H9 (cell line): ENCODE data around the gene ENTREP3. TPM values are rescaled to one million over a fixed set of nuclear protein-coding genes. Genes with fewer than 3 reads are reported as not detected.

Experiments used
- DNase-seq: peaks from one replicate; pipeline ENCODE4 v3.0.0-alpha.2; 2017
- H2AFZ ChIP-seq: one replicate; pipeline ENCODE4 v1.6.1; 2013; ENCODE audit warnings: mild to moderate bottlenecking, low read length, control low read depth, moderate library complexity
- H2AK5ac ChIP-seq: 2 replicates; pipeline ENCODE4 v1.6.1; 2013; ENCODE audit warnings: low read length, control low read depth, mixed read lengths; ENCODE audit not compliant: insufficient read length
- H2BK120ac ChIP-seq: one replicate; pipeline ENCODE4 v1.6.1; 2013; ENCODE audit warnings: low read depth, mild to moderate bottlenecking, low read length, control low read depth, inconsistent platforms; ENCODE audit not compliant: poor library complexity, severe bottlenecking
- H2BK12ac ChIP-seq: 2 replicates; pipeline ENCODE4 v1.6.1; 2013; ENCODE audit warnings: low read length, control low read depth, mixed read lengths, low read depth; ENCODE audit not compliant: insufficient read length
- H2BK15ac ChIP-seq: 2 replicates; pipeline ENCODE4 v1.6.1; 2013; ENCODE audit warnings: low read depth, low read length, control low read depth
- H2BK20ac ChIP-seq: one replicate; pipeline ENCODE4 v1.6.1; 2013; ENCODE audit warnings: low read depth, mild to moderate bottlenecking, low read length, control low read depth, inconsistent platforms; ENCODE audit not compliant: poor library complexity, severe bottlenecking
- H2BK5ac ChIP-seq: 2 replicates; pipeline ENCODE4 v1.6.1; 2013; ENCODE audit warnings: low read length, control low read depth, mixed read lengths; ENCODE audit not compliant: insufficient read length
- H3K14ac ChIP-seq: 2 replicates; pipeline ENCODE4 v1.6.1; 2013; ENCODE audit warnings: low read length, control low read depth; ENCODE audit not compliant: insufficient read depth
- H3K18ac ChIP-seq: 2 replicates; pipeline ENCODE4 v1.6.1; 2013; ENCODE audit warnings: low read depth, mild to moderate bottlenecking, mixed read lengths, low read length, control low read depth; ENCODE audit not compliant: insufficient read length
- H3K23ac ChIP-seq: 2 replicates; pipeline ENCODE4 v1.6.1; 2013; ENCODE audit warnings: low read length, control low read depth, mixed read lengths, low read depth; ENCODE audit not compliant: insufficient read length
- H3K23me2 ChIP-seq: 2 replicates; pipeline ENCODE4 v1.6.1; 2013; ENCODE audit warnings: low read depth, mild to moderate bottlenecking, mixed read lengths, low read length, control low read depth; ENCODE audit not compliant: insufficient read length, poor library complexity, severe bottlenecking
- H3K27ac ChIP-seq: 2 replicates; pipeline ENCODE4 v1.5.1; 2013; ENCODE audit warnings: low read length, control low read depth, mixed read lengths, low read depth; ENCODE audit not compliant: insufficient read length
- H3K27me3 ChIP-seq: 2 replicates; pipeline ENCODE4 v1.6.1; 2013; ENCODE audit warnings: low read length, control low read depth, inconsistent platforms; ENCODE audit not compliant: insufficient read depth
- H3K4ac ChIP-seq: 2 replicates; pipeline ENCODE4 v1.6.1; 2013; ENCODE audit warnings: low read depth, mild to moderate bottlenecking, control low read depth, inconsistent platforms, low read length, moderate library complexity
- H3K4me1 ChIP-seq: 2 replicates; pipeline ENCODE4 v1.6.1; 2013; ENCODE audit warnings: low read length, control low read depth, inconsistent platforms; ENCODE audit not compliant: insufficient read depth
- H3K4me2 ChIP-seq: 2 replicates; pipeline ENCODE4 v1.6.1; 2013; ENCODE audit warnings: low read length, control low read depth, mixed read lengths; ENCODE audit not compliant: insufficient read length, insufficient read depth
- H3K56ac ChIP-seq: 2 replicates; pipeline ENCODE4 v1.6.1; 2013; ENCODE audit warnings: low read depth, mild to moderate bottlenecking, mixed read lengths, low read length, control low read depth; ENCODE audit not compliant: insufficient read length
- H3K79me1 ChIP-seq: 2 replicates; pipeline ENCODE4 v1.6.1; 2013; ENCODE audit warnings: low read depth, mild to moderate bottlenecking, moderate library complexity, low read length, control low read depth, inconsistent platforms; ENCODE audit not compliant: insufficient read depth, poor library complexity, severe bottlenecking
- H3K79me2 ChIP-seq: 2 replicates; pipeline ENCODE4 v1.6.1; 2013; ENCODE audit warnings: low read length, control low read depth, inconsistent platforms; ENCODE audit not compliant: insufficient read depth
- H3K9ac ChIP-seq: 2 replicates; pipeline ENCODE4 v1.6.1; 2013; ENCODE audit warnings: low read length, control low read depth, mixed read lengths; ENCODE audit not compliant: insufficient read length; ENCODE audit errors: extremely low read depth
- H3K9me3 ChIP-seq: one replicate; pipeline ENCODE4 v1.6.1; 2013; ENCODE audit warnings: low read depth, low read length, inconsistent platforms; ENCODE audit not compliant: control insufficient read depth
- H3T11ph ChIP-seq: one replicate; pipeline ENCODE4 v1.6.1; 2013; ENCODE audit warnings: mild to moderate bottlenecking, low read length, control low read depth, inconsistent platforms
- H4K20me1 ChIP-seq: one replicate; pipeline ENCODE4 v1.6.1; 2013; ENCODE audit not compliant: control insufficient read depth, insufficient read length, insufficient read depth
- H4K5ac ChIP-seq: 2 replicates; pipeline ENCODE4 v1.6.1; 2013; ENCODE audit warnings: low read depth, mild to moderate bottlenecking, mixed read lengths, low read length, control low read depth; ENCODE audit not compliant: insufficient read length
- H4K8ac ChIP-seq: replicated peaks from 2 replicates; pipeline ENCODE4 v1.6.1; 2013; ENCODE audit warnings: low read length, control low read depth, mixed read lengths, low read depth; ENCODE audit not compliant: insufficient read length
- H4K91ac ChIP-seq: 2 replicates; pipeline ENCODE4 v1.6.1; 2013; ENCODE audit warnings: low read depth, mild to moderate bottlenecking, moderate library complexity, mixed read lengths, low read length, control low read depth; ENCODE audit not compliant: insufficient read length
- H3K27ac Mint-ChIP-seq, 3 experiments: 2 replicates in 2 of 3; 3 replicates in 1 of 3; pipeline ENCODE4 v1.8.0; 2020 to 2021; ENCODE audit warnings: mixed read lengths in 3 of 3, mild to moderate bottlenecking in 1 of 3, moderate library complexity in 1 of 3
- H3K27me3 Mint-ChIP-seq: 2 replicates; pipeline ENCODE4 v1.8.0; 2021; ENCODE audit warnings: low read depth, mild to moderate bottlenecking, moderate library complexity, mixed read lengths
- H3K36me3 Mint-ChIP-seq, 3 experiments: 2 replicates in 2 of 3; 3 replicates in 1 of 3; pipeline ENCODE4 v1.8.0; 2020 to 2021; ENCODE audit warnings: low read depth in 3 of 3, mixed read lengths in 3 of 3; ENCODE audit not compliant: insufficient read depth in 1 of 3
- H3K4me1 Mint-ChIP-seq, 2 experiments: 2 replicates each; pipeline ENCODE4 v1.8.0; 2020; ENCODE audit warnings: mixed read lengths in 2 of 2
- H3K4me3 Mint-ChIP-seq, 2 experiments: 2 replicates in 1 of 2; 3 replicates in 1 of 2; pipeline ENCODE4 v1.8.0; 2020 to 2021; ENCODE audit warnings: mild to moderate bottlenecking in 2 of 2, mixed read lengths in 2 of 2, moderate library complexity in 1 of 2
- H3K9me3 Mint-ChIP-seq, 2 experiments: 2 replicates in 1 of 2; 3 replicates in 1 of 2; pipeline ENCODE4 v1.8.0; 2020; ENCODE audit warnings: mild to moderate bottlenecking in 2 of 2, mixed read lengths in 2 of 2, moderate library complexity in 1 of 2
- WGBS: extraction: QIAGEN DNeasy Blood & Tissue Kit; methylation state at CpG from one replicate; pipeline ENCODE4 v1.1.7; 2013; ENCODE audit warnings: missing lambda C conversion rate, low lambda C conversion rate, mixed read lengths; ENCODE audit not compliant: insufficient read length; ENCODE audit errors: extremely low coverage; 5-methylcytosine and 5-hydroxymethylcytosine counted together
- total RNA-seq: library from RNA; stranded (reverse); gene quantifications from 2 replicates; pipeline ENCODE4 v1.2.1, GENCODE V29; 2021
- TF ChIP-seq, protein P1 (sequence below): fragments of 200-600 bp; sonication (generic); conservative IDR thresholded peaks from 3 replicates; pipeline ENCODE4 v1.8.0; 2021; ENCODE audit warnings: antibody characterized with exemption, mild to moderate bottlenecking

The ENTREP3 gene
- total RNA-seq, 1 experiment from 2014 or later: 41.0 TPM

DNA sequence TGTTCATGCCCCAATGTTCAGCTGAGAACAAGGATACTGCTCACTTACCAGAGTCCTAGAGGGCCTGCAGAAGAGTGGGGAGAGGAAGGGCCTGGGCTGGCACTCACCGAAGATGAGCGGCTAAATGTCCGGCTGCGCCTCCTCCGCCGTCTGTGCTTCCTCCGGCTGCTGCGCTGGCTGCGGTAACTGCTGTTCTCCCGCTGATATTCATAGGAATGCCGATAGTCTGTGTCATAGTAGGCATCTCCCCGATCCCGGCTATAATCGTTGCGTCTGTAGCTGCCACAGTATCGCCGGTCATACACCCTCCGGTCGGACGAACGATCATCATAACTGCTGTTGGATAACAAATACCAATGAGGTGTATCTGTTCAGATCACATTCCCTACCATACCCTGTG, 14.1 kb upstream of the ENTREP3 start:
- H3K14ac ChIP-seq: no peak overlapping the region
- Mint-ChIP-seq H3K4me3 (no peak overlapping the region), H3K9me3 (0 out of 5 replicates have a peak, but pooled peaks cover 0 to 3% of the 10 kb centered on the region in 2 experiments), H3K4me1 (peaks cover 7 to 19% of the 10 kb centered on the region in 2 experiments), H3K27me3 (no peaks in the 10 kb centered on the region), H3K36me3 (peaks cover 64 to 83% (median 79%) of the 10 kb centered on the region in 3 experiments; a peak in 6 of 7 replicates), H3K27ac (no peak overlapping the region)
- no peak overlapping the region for H3T11ph ChIP-seq
- no peak overlapping the region for H4K91ac ChIP-seq
- H2AK5ac ChIP-seq: no peak overlapping the region
- H3K23me2 ChIP-seq: peaks cover 8% of the 10 kb centered on the region
- no peak overlapping the region for H2AFZ ChIP-seq
- no peak overlapping the region for H3K18ac ChIP-seq
- H4K5ac ChIP-seq: no peak overlapping the region
- no CpG with 5 or more reads among the region's 21 CpGs for WGBS
- TF ChIP-seq, protein P1, sequence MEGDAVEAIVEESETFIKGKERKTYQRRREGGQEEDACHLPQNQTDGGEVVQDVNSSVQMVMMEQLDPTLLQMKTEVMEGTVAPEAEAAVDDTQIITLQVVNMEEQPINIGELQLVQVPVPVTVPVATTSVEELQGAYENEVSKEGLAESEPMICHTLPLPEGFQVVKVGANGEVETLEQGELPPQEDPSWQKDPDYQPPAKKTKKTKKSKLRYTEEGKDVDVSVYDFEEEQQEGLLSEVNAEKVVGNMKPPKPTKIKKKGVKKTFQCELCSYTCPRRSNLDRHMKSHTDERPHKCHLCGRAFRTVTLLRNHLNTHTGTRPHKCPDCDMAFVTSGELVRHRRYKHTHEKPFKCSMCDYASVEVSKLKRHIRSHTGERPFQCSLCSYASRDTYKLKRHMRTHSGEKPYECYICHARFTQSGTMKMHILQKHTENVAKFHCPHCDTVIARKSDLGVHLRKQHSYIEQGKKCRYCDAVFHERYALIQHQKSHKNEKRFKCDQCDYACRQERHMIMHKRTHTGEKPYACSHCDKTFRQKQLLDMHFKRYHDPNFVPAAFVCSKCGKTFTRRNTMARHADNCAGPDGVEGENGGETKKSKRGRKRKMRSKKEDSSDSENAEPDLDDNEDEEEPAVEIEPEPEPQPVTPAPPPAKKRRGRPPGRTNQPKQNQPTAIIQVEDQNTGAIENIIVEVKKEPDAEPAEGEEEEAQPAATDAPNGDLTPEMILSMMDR: no peak
- H3K56ac ChIP-seq: no peak overlapping the region
- H3K4me1 ChIP-seq: peaks cover 4% of the 10 kb centered on the region
- H3K79me1 ChIP-seq: peaks cover 4% of the 10 kb centered on the region
- H4K20me1 ChIP-seq: no peaks in the 10 kb centered on the region
- H3K9me3 ChIP-seq: no peaks in the 10 kb centered on the region
- DNase-seq: no peak
- no peak overlapping the region for H2BK120ac ChIP-seq
- H3K9ac ChIP-seq: no peak overlapping the region
- H2BK15ac ChIP-seq: no peak overlapping the region
- no peaks in the 10 kb centered on the region for H3K27me3 ChIP-seq
- H2BK12ac ChIP-seq: no peak overlapping the region
- no peak overlapping the region for H3K23ac ChIP-seq
- H4K8ac ChIP-seq: no peak overlapping the region
- H3K79me2 ChIP-seq: peaks cover 11% of the 10 kb centered on the region
- H3K4ac ChIP-seq: no peak overlapping the region
- H3K4me2 ChIP-seq: no peak overlapping the region
- H2BK5ac ChIP-seq: no peak overlapping the region
- no peak overlapping the region for H2BK20ac ChIP-seq
- no peak overlapping the region for H3K27ac ChIP-seq
